Choroid plexus epithelial cell (primary cell): ENCODE measurements around the gene KRTAP16-1.
"Not testable (repeated sequence)": the region's sequence is repeated elsewhere in the genome, so short reads cannot be mapped to it uniquely, and the experiment has no call there.

Source experiments
- DNase-seq: peaks from one replicate; pipeline ENCODE4 v3.0.0-alpha.2; 2010; ENCODE audit warnings: low read depth
- H3K4me3 ChIP-seq: 2 replicates; pipeline ENCODE4 v1.5.1; 2011; ENCODE audit warnings: low read depth, mild to moderate bottlenecking, control low read depth, low read length, moderate library complexity
- CTCF ChIP-seq: conservative IDR thresholded peaks from 2 replicates; pipeline ENCODE4 v1.5.1; 2011; ENCODE audit warnings: low read depth, mild to moderate bottlenecking, control low read depth, inconsistent platforms, low read length, moderate library complexity

KRTAP16-1 gene, protein sequence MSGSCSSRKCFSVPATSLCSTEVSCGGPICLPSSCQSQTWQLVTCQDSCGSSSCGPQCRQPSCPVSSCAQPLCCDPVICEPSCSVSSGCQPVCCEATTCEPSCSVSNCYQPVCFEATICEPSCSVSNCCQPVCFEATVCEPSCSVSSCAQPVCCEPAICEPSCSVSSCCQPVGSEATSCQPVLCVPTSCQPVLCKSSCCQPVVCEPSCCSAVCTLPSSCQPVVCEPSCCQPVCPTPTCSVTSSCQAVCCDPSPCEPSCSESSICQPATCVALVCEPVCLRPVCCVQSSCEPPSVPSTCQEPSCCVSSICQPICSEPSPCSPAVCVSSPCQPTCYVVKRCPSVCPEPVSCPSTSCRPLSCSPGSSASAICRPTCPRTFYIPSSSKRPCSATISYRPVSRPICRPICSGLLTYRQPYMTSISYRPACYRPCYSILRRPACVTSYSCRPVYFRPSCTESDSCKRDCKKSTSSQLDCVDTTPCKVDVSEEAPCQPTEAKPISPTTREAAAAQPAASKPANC

DNA sequence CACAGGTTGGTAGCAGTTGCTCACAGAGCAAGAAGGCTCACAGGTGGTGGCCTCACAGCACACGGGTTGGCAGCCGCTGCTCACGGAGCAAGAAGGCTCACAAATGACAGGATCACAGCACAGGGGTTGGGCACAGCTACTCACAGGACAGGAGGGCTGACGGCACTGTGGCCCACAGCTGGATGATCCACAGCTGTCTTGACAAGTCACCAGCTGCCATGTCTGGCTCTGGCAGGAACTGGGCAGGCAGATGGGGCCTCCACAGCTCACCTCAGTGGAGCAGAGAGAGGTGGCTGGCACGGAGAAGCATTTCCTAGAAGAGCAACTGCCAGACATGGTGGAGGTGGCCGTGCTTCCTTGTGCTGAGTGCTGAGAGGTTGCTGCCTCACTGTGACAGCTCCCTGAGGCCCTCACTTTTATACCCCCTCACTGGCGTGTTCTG, at the start of gene KRTAP16-1:
KRTAP16-1 (minus strand) TSS at position 392 of the 442 bp plus-strand sequence; CDS start at position 336, 56 bp downstream.
- no peak within 1 kb of the TSS for H3K4me3 ChIP-seq
- TF ChIP-seq CTCF = no peak
- no peak for DNase-seq

DNA sequence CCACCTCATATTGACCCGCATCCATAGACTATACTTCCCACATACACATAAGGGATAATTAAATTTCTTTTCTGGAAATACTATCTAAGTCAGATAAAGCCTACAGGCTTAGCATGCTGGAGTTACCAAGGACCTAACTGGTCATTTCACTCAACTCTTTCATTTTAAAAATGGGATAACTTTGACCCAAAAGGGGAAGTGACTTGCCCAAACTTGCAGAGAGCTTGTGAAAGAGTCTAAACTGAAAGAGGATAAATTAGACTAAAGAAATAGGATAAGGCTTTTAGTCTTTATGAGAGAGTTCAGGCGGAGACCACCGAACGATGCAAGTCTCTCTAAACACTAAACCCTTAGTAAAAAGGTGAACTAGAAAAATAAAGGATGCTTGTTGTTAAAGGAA, 45.4 kb upstream of the KRTAP16-1 start:
- no peak for TF ChIP-seq CTCF

GRCh38 chr17:41352597-41353366, 43.7 kb upstream of the KRTAP16-1 start:
- no peak overlapping the region for H3K4me3 ChIP-seq
- peak; percentile 8 for DNase-seq
- TF ChIP-seq CTCF = no peak

More for the DNA sequence above, 45.4 kb upstream of the KRTAP16-1 start:
- DNase-seq = no peak
- no peak overlapping the region for H3K4me3 ChIP-seq

GRCh38 chr17:41351177-41351576, 42.1 kb upstream of the KRTAP16-1 start:
- no peak for TF ChIP-seq CTCF
- no peak for DNase-seq

GRCh38 chr17:41350381-41350878, 41.3 kb upstream of the KRTAP16-1 start, which contains the start of gene KRT33A:
Gene KRT33A (minus strand): TSS chr17:41350828. CDS start chr17:41350767, 61 bp downstream.
- DNase-seq, H3K4me3 ChIP-seq: not testable (repeated sequence)

More at GRCh38 chr17:41351177-41351576, 42.1 kb upstream of the KRTAP16-1 start:
- H3K4me3 ChIP-seq = no peak overlapping the region

- no peak for DNase-seq
- H3K4me3 ChIP-seq = no peak overlapping the region
- no peak for TF ChIP-seq CTCF
Observed at GRCh38 chr17:41347869-41348760, 39.0 kb upstream of the KRTAP16-1 start.

- H3K4me3 ChIP-seq, DNase-seq: not testable (repeated sequence)
Observed at GRCh38 chr17:41346421-41346820, 37.3 kb upstream of the KRTAP16-1 start.
